Liver (tissue), 9 donors: ENCODE results near the gene PPHLN1. TPM values are rescaled to one million over a fixed set of nuclear protein-coding genes. Genes with fewer than 3 reads are reported as not detected.

Experiments used
- DNase-seq: peaks from one replicate; pipeline ENCODE4 v3.0.0-alpha.2; 2017; ENCODE audit warnings: low spot score
- H3K27ac ChIP-seq, 2 donors: one replicate each; pipeline ENCODE4 v1.7.0; 2013; ENCODE audit warnings: inconsistent platforms in 2 of 2, low read length in 2 of 2, control low read depth in 1 of 2, low read depth in 1 of 2, mild to moderate bottlenecking in 1 of 2
- H3K27me3 ChIP-seq, 4 donors: one replicate each; pipeline versions ENCODE4 v1.6.1 to v1.7.0; 2013; ENCODE audit warnings: low read length in 3 of 4, inconsistent platforms in 1 of 4, mild to moderate bottlenecking in 1 of 4, moderate library complexity in 1 of 4; ENCODE audit not compliant: control insufficient read depth in 4 of 4, insufficient read depth in 4 of 4
- H3K36me3 ChIP-seq, 4 donors: one replicate each; pipeline versions ENCODE4 v1.6.1 to v1.7.0; 2013; ENCODE audit warnings: low read length in 3 of 4, mild to moderate bottlenecking in 3 of 4, low read depth in 1 of 4, moderate library complexity in 1 of 4; ENCODE audit not compliant: control insufficient read depth in 4 of 4, insufficient read depth in 3 of 4
- H3K4me1 ChIP-seq, 4 donors: one replicate each; pipeline versions ENCODE4 v1.6.1 to v1.7.0; 2013; ENCODE audit warnings: low read length in 3 of 4, mild to moderate bottlenecking in 3 of 4, moderate library complexity in 1 of 4; ENCODE audit not compliant: control insufficient read depth in 4 of 4, insufficient read depth in 4 of 4
- H3K4me3 ChIP-seq, 3 donors: one replicate each; pipeline versions ENCODE4 v1.6.1 to v1.7.0; 2013; ENCODE audit warnings: low read length in 3 of 3, control low read depth in 1 of 3, low read depth in 1 of 3, mild to moderate bottlenecking in 1 of 3
- H3K9ac ChIP-seq, 2 donors: one replicate each; pipeline ENCODE4 v1.7.0; 2013; ENCODE audit warnings: low read length in 2 of 2, mild to moderate bottlenecking in 2 of 2, moderate library complexity in 2 of 2, control low read depth in 1 of 2, low read depth in 1 of 2
- H3K9me3 ChIP-seq, 4 donors: one replicate each; pipeline versions ENCODE4 v1.6.1 to v1.7.0; 2013; ENCODE audit warnings: low read length in 3 of 4; ENCODE audit not compliant: control insufficient read depth in 4 of 4
- EGR1 ChIP-seq, 2 donors: IDR thresholded peaks; 2 replicates each; pipeline ENCODE4 v1.6.1; 2016 to 2018; ENCODE audit warnings: antibody characterized with exemption in 2 of 2, low read depth in 2 of 2
- FOXA1 ChIP-seq: IDR thresholded peaks from 2 replicates; pipeline ENCODE4 v1.6.1; 2016; ENCODE audit warnings: antibody characterized with exemption
- FOXA2 ChIP-seq: IDR thresholded peaks from 2 replicates; pipeline ENCODE4 v1.6.1; 2016; ENCODE audit warnings: antibody characterized with exemption
- GABPA ChIP-seq, 2 donors: IDR thresholded peaks in 1 of 2; conservative IDR thresholded peaks in 1 of 2; 2 replicates each; pipeline ENCODE4 v1.6.1; 2016; ENCODE audit warnings: antibody characterized with exemption in 2 of 2, mild to moderate bottlenecking in 1 of 2, moderate library complexity in 1 of 2
- HNF4A ChIP-seq, 2 donors: conservative IDR thresholded peaks; 2 replicates each; pipeline ENCODE4 v1.6.1; 2016; ENCODE audit warnings: antibody characterized with exemption in 2 of 2, mild to moderate bottlenecking in 2 of 2
- HNF4G ChIP-seq: IDR thresholded peaks from 2 replicates; pipeline ENCODE4 v1.6.1; 2016; ENCODE audit warnings: antibody characterized with exemption
- JUND ChIP-seq, 2 donors: IDR thresholded peaks; 2 replicates each; pipeline ENCODE4 v1.6.1; 2016; ENCODE audit warnings: antibody characterized with exemption in 2 of 2
- NR2F2 ChIP-seq: IDR thresholded peaks from 2 replicates; pipeline ENCODE4 v1.6.1; 2016; ENCODE audit warnings: antibody characterized with exemption
- RAD21 ChIP-seq, 2 donors: IDR thresholded peaks; 2 replicates each; pipeline ENCODE4 v1.6.1; 2016; ENCODE audit warnings: antibody characterized with exemption in 2 of 2, mild to moderate bottlenecking in 2 of 2
- SP1 ChIP-seq: IDR thresholded peaks from 2 replicates; pipeline ENCODE4 v1.6.1; 2018; ENCODE audit warnings: antibody characterized with exemption, mild to moderate bottlenecking
- YY1 ChIP-seq: IDR thresholded peaks from 2 replicates; pipeline ENCODE4 v1.6.1; 2016; ENCODE audit warnings: antibody characterized with exemption, mild to moderate bottlenecking
- WGBS: extraction: QIAGEN DNeasy Blood & Tissue Kit; methylation state at CpG from one replicate; pipeline ENCODE4 v1.1.7; 2013; 5-methylcytosine and 5-hydroxymethylcytosine counted together
- polyA plus RNA-seq, 2 donors: library from polyadenylated mRNA; stranded (reverse) in 1 of 2; unstranded in 1 of 2; fragments of 200-250 nt in 1 of 2; fragments of >200 nt in 1 of 2; fragmentation: Nextera tagmentation in 1 of 2; extraction: Ambion mirVana in 1 of 2; gene quantifications; one replicate each; pipeline versions ENCODE4 v1.2.1 to v1.2.3, GENCODE V29; 2013 to 2015
- total RNA-seq, 2 donors: library from RNA; depleted of rRNA; stranded (reverse); fragments of >200 nt; gene quantifications; one replicate each; pipeline ENCODE4 v1.2.3, GENCODE V29; 2014
- TF ChIP-seq, protein P1 (sequence below): IDR thresholded peaks from 2 replicates; pipeline ENCODE4 v1.6.1; 2016; ENCODE audit warnings: antibody characterized with exemption, mild to moderate bottlenecking
- TF ChIP-seq, protein P2 (sequence below): IDR thresholded peaks from 2 replicates; pipeline ENCODE4 v1.6.1; 2016; ENCODE audit warnings: antibody characterized with exemption
- TF ChIP-seq, protein P3 (sequence below): fragments of 150-350 bp; IDR thresholded peaks from 2 replicates; pipeline ENCODE4 v1.5.1; 2017; ENCODE audit warnings: improper control_type of control experiment, low read depth, low read length; ENCODE audit not compliant: missing input control
- TF ChIP-seq, protein P4 (sequence below): IDR thresholded peaks from 2 replicates; pipeline ENCODE4 v1.6.1; 2016; ENCODE audit warnings: antibody characterized with exemption
- TF ChIP-seq, protein P5 (sequence below): IDR thresholded peaks from 2 replicates; pipeline ENCODE4 v1.6.1; 2016; ENCODE audit warnings: antibody characterized with exemption
- donor health status: healthy.
- donor health status: healthy.
- donor health status: healthy.
- donor health status: healthy.
- donor health status: healthy.

The PPHLN1 gene
- total and polyA plus RNA-seq, 4 donors = 11.6 to 40.3 (median 27.7) TPM

DNA sequence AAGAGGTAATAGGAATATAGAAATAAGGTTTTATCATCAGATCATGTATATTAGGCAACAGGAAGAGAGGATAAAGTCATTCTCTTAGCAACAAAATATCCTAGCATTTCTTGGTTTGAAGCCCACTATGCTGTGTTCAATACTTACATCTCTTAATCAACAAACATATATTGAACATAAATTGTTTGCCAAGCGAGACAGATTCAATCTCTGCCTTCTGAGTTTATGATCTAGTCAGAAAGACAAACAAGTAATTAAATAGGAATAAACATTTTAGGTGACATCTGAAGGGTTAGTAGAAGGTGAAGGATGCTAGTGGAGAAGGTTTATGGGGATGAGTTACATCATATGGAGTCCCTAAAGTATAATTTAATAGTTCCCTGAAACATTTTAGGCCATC, 54.8 kb downstream of the PPHLN1 start:
- H3K27ac ChIP-seq = no peak overlapping the region
- no peak for TF ChIP-seq FOXA2
- TF ChIP-seq, protein P1, sequence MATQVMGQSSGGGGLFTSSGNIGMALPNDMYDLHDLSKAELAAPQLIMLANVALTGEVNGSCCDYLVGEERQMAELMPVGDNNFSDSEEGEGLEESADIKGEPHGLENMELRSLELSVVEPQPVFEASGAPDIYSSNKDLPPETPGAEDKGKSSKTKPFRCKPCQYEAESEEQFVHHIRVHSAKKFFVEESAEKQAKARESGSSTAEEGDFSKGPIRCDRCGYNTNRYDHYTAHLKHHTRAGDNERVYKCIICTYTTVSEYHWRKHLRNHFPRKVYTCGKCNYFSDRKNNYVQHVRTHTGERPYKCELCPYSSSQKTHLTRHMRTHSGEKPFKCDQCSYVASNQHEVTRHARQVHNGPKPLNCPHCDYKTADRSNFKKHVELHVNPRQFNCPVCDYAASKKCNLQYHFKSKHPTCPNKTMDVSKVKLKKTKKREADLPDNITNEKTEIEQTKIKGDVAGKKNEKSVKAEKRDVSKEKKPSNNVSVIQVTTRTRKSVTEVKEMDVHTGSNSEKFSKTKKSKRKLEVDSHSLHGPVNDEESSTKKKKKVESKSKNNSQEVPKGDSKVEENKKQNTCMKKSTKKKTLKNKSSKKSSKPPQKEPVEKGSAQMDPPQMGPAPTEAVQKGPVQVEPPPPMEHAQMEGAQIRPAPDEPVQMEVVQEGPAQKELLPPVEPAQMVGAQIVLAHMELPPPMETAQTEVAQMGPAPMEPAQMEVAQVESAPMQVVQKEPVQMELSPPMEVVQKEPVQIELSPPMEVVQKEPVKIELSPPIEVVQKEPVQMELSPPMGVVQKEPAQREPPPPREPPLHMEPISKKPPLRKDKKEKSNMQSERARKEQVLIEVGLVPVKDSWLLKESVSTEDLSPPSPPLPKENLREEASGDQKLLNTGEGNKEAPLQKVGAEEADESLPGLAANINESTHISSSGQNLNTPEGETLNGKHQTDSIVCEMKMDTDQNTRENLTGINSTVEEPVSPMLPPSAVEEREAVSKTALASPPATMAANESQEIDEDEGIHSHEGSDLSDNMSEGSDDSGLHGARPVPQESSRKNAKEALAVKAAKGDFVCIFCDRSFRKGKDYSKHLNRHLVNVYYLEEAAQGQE = no peak
- TF ChIP-seq HNF4G = no peak
- no peak for TF ChIP-seq GABPA (IDR thresholded peaks at IDR 0.05 in 1 of 2, conservative IDR thresholded peaks at IDR 0.05 in 1 of 2)
- TF ChIP-seq FOXA1 = no peak
- no peak for TF ChIP-seq HNF4A (conservative IDR thresholded peaks at IDR 0.05)
- TF ChIP-seq JUND (IDR thresholded peaks at IDR 0.05) = no peak
- no peaks in the 10 kb centered on the region for H3K27me3 ChIP-seq
- DNase-seq = no peak
- H3K4me1 ChIP-seq = no peaks in the 10 kb centered on the region
- H3K9ac ChIP-seq = no peak overlapping the region
- peaks cover 0 to 9% (median 4%) of the 10 kb centered on the region in 4 donors for H3K36me3 ChIP-seq
- no peak overlapping the region for H3K4me3 ChIP-seq
- no peaks in the 10 kb centered on the region for H3K9me3 ChIP-seq
- WGBS = 93% methylated on average over 1 of the region's 1 CpG

DNA sequence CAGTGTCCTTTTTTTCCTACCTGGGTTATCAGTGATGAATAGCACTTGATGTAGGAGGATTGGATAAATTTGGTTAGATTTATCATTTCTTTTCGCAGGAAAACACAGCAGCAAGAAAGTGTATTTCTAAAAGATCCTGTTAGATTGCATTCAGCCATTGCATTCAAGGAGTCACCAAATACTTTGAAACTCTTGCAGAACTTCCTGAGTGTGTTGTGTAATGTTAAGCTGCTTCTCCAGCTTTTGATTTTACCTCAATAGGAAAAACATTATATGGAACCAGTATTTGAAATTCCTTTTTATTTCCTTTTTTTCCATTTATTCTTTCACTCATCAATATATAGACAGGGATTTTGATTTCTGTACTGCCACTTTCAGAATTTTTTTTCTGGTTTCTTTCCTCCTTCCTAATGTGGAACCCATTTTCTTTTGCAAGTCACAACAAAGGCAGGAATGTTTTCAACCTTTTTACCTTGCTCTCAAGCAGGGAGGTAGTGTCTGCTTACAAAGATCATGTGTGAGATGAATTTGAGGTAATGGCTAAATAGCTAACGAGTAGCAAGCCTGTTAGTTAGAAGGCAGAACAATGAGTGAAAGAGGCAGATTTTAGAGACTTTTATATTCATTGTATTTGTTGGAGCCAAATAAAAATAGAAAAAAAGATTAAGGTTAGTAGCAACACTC, 56.2 kb downstream of the PPHLN1 start:
- DNase-seq = no peak
- no peak overlapping the region for H3K9ac ChIP-seq
- peaks cover 0 to 2% (median 0%) of the 10 kb centered on the region in 4 donors for H3K4me1 ChIP-seq
- no peaks in the 10 kb centered on the region for H3K27me3 ChIP-seq
- H3K9me3 ChIP-seq = no peaks in the 10 kb centered on the region
- WGBS = 92% methylated on average over 2 of the region's 2 CpGs
- H3K4me3 ChIP-seq = no peak overlapping the region
- H3K36me3 ChIP-seq = peaks cover 0 to 4% (median under 1%) of the 10 kb centered on the region in 4 donors
- TF ChIP-seq, protein P2, sequence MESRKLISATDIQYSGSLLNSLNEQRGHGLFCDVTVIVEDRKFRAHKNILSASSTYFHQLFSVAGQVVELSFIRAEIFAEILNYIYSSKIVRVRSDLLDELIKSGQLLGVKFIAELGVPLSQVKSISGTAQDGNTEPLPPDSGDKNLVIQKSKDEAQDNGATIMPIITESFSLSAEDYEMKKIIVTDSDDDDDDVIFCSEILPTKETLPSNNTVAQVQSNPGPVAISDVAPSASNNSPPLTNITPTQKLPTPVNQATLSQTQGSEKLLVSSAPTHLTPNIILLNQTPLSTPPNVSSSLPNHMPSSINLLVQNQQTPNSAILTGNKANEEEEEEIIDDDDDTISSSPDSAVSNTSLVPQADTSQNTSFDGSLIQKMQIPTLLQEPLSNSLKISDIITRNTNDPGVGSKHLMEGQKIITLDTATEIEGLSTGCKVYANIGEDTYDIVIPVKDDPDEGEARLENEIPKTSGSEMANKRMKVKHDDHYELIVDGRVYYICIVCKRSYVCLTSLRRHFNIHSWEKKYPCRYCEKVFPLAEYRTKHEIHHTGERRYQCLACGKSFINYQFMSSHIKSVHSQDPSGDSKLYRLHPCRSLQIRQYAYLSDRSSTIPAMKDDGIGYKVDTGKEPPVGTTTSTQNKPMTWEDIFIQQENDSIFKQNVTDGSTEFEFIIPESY = no peak
- TF ChIP-seq, protein P1 = no peak
- no peak for TF ChIP-seq NR2F2
- no peak for TF ChIP-seq JUND (IDR thresholded peaks at IDR 0.05)
- TF ChIP-seq, protein P3, sequence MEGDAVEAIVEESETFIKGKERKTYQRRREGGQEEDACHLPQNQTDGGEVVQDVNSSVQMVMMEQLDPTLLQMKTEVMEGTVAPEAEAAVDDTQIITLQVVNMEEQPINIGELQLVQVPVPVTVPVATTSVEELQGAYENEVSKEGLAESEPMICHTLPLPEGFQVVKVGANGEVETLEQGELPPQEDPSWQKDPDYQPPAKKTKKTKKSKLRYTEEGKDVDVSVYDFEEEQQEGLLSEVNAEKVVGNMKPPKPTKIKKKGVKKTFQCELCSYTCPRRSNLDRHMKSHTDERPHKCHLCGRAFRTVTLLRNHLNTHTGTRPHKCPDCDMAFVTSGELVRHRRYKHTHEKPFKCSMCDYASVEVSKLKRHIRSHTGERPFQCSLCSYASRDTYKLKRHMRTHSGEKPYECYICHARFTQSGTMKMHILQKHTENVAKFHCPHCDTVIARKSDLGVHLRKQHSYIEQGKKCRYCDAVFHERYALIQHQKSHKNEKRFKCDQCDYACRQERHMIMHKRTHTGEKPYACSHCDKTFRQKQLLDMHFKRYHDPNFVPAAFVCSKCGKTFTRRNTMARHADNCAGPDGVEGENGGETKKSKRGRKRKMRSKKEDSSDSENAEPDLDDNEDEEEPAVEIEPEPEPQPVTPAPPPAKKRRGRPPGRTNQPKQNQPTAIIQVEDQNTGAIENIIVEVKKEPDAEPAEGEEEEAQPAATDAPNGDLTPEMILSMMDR = no peak
- no peak for TF ChIP-seq EGR1 (IDR thresholded peaks at IDR 0.05; ENCODE audit: low read depth in 2 of 2)
- no peak for TF ChIP-seq FOXA2
- TF ChIP-seq, protein P4, sequence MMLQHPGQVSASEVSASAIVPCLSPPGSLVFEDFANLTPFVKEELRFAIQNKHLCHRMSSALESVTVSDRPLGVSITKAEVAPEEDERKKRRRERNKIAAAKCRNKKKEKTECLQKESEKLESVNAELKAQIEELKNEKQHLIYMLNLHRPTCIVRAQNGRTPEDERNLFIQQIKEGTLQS = no peak
- TF ChIP-seq SP1 = no peak
- TF ChIP-seq HNF4G = no peak
- no peak for TF ChIP-seq GABPA (IDR thresholded peaks at IDR 0.05 in 1 of 2, conservative IDR thresholded peaks at IDR 0.05 in 1 of 2)
- no peak for TF ChIP-seq YY1
- TF ChIP-seq HNF4A (conservative IDR thresholded peaks at IDR 0.05) = no peak
- no peak for TF ChIP-seq RAD21 (IDR thresholded peaks at IDR 0.05)
- TF ChIP-seq, protein P5, sequence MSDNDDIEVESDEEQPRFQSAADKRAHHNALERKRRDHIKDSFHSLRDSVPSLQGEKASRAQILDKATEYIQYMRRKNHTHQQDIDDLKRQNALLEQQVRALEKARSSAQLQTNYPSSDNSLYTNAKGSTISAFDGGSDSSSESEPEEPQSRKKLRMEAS = no peak
- TF ChIP-seq FOXA1 = no peak
- H3K27ac ChIP-seq = no peak overlapping the region
